GM13977 (cell line): ENCODE data around the gene RSRC1.

Source experiments
- DNase-seq: peaks from one replicate; pipeline ENCODE4 v3.0.0; 2012; ENCODE audit warnings: low spot score
- in situ Hi-C: fragments of 300-500 bp; cut with MboI; formaldehyde crosslinking; loops from one replicate; pipeline ENCODE4 v1.12.0; 2022; ENCODE audit warnings: low sequenced_read_pairs, low pct_unique_long_range_greater_than_20kb, mixed read lengths, inconsistent platforms; ENCODE audit not compliant: unreplicated experiment
- TF ChIP-seq, protein P1 (sequence below): IDR thresholded peaks from 2 replicates; pipeline ENCODE4 v1.5.1; 2012; ENCODE audit warnings: mild to moderate bottlenecking, control low read depth; ENCODE audit not compliant: insufficient read depth; ENCODE audit errors: extremely low read depth, missing control alignments

RSRC1 gene

DNA sequence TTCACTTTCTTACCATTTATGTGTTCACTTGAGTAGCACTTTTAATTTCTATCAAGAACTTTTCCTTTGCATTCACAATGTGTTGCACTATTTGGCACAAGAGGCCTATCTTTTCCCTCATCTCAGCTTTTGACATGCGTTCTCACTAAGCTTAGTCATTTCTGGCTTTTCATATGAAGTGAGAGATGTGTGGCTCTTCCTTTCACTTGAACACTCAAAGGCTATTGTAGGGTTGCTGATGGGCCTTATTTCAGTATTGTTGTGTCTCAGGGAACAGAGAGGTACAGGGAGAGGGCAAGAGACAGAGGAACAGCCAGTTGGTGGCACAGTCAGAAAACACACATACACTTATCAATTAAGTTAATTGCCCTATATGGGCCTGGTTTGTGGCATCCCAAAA lies 333.7 kb downstream of the RSRC1 start:
- in situ Hi-C loops, result no loop called here
- no peak for DNase-seq
- TF ChIP-seq, protein P1, sequence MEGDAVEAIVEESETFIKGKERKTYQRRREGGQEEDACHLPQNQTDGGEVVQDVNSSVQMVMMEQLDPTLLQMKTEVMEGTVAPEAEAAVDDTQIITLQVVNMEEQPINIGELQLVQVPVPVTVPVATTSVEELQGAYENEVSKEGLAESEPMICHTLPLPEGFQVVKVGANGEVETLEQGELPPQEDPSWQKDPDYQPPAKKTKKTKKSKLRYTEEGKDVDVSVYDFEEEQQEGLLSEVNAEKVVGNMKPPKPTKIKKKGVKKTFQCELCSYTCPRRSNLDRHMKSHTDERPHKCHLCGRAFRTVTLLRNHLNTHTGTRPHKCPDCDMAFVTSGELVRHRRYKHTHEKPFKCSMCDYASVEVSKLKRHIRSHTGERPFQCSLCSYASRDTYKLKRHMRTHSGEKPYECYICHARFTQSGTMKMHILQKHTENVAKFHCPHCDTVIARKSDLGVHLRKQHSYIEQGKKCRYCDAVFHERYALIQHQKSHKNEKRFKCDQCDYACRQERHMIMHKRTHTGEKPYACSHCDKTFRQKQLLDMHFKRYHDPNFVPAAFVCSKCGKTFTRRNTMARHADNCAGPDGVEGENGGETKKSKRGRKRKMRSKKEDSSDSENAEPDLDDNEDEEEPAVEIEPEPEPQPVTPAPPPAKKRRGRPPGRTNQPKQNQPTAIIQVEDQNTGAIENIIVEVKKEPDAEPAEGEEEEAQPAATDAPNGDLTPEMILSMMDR, result no peak

DNA sequence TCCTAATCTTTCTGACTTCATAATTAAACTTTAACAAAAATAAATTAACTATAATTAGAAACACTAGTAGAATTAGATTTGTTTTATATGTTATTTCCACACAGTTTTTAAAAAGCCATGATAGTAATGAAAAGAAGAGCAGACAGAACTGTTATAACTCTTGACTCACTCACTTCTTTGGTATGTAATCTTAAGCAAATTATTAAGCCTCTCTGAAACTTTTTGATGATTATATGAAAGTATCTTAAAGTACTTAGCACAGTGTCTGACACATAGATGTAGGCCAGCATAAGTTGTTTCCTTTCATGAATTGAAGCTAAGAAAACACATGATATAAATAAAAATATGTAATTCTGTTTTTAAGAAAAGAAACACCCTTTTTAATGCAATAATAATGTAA lies 337.5 kb downstream of the RSRC1 start:
- TF ChIP-seq, protein P1, result no peak
- DNase-seq, result no peak
- in situ Hi-C loops, result no loop called here

DNA sequence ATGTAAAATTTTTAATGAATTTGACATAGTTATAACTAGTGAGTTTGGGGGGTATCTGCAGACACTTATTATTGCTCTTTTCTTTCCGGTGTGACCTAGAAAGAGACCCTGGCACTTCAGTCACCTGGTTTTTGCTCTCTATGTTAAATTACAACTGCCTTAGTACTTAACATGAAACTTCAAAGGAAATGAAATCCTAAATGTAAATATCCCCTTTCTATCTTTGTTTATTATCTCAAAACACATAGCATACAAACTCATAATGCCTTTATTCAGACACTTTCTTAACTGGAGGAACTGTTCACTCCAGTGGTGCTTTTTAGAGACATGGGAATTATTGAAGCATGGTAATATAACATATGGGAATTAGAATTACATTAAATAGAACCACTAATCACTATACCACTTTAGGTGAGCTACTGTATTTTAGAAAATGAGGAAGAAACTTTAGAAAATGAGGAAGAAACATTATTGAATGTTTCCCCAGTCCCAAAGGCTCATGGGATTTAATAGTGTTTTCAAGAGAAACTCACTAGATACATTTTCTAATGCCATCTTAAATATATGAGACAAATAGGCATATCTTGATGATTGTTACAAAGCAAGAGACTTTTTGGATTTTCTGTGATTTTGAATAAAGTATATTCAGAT lies 341.6 kb downstream of the RSRC1 start:
- TF ChIP-seq, protein P1, result no peak
- in situ Hi-C loops, result no loop called here
- no peak for DNase-seq

DNA sequence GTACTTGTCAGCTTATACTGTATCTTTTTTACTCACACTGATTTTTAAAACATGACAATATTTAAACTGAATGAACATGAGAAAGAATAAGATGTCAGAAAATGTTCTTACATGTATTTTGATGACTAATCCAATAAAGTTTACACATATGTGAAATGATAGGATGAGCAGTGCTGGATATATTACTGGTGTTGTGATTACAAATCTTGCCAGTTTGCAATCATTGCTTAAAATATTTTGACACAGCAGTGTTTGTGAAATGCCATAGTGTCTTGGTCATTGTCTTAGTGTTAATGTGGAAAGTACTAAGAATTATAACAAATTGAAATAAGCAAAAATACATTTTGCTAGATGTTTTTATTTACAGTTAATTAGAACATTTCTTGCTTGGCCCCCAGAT lies 342.4 kb downstream of the RSRC1 start:
- no peak for DNase-seq
- TF ChIP-seq, protein P1, result no peak
- in situ Hi-C loops, result no loop called here

DNA sequence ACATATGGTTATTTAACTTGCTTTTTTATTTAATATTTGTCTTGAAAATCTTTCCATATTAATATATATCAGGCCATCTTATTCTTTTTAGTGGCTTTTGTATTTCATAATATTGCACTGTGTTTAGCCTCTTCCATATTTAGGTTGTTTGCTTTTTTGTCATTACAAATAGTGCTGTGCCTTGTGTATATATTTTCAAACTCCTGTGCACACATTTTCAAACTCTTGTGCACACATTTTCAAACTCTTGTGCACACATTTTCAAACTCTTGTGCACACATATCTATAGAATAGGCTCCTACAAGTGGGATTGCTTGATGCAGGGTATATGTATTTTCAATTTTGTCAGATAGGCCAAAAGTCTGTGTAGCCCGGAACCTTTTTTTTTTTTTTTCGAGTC lies 343.1 kb downstream of the RSRC1 start:
- DNase-seq, result no peak
- in situ Hi-C loops, result no loop called here
- TF ChIP-seq, protein P1, result no peak

DNA sequence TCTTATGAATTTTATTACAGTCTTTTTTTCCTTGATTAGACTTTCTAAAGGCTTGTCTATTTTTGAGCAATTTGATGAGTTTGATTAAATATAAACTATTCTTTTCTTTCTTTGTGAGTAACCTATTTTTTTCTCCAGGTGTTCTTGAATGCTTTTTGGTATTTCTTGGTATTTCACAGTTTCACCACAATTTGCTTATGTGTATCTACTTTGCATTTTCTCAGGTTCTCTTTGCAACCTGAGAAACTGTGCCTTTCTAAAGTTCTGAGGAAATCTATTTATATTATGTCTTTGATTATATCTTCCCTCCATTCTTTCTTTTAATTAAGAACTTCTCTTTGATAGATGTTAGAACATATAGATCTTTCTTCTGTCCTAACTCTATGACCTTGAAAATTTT lies 344.0 kb downstream of the RSRC1 start:
- in situ Hi-C loops, result no loop called here
- no peak for DNase-seq
- TF ChIP-seq, protein P1, result no peak
